NCI-H748 (cell line): ENCODE results near the gene KCNQ1OT1.

Experiments
- DNase-seq: peaks from one replicate; lab custom pipeline; 2025; ENCODE audit not compliant: unreplicated experiment; lab: John Stamatoyannopoulos, UW

The KCNQ1OT1 gene

DNA sequence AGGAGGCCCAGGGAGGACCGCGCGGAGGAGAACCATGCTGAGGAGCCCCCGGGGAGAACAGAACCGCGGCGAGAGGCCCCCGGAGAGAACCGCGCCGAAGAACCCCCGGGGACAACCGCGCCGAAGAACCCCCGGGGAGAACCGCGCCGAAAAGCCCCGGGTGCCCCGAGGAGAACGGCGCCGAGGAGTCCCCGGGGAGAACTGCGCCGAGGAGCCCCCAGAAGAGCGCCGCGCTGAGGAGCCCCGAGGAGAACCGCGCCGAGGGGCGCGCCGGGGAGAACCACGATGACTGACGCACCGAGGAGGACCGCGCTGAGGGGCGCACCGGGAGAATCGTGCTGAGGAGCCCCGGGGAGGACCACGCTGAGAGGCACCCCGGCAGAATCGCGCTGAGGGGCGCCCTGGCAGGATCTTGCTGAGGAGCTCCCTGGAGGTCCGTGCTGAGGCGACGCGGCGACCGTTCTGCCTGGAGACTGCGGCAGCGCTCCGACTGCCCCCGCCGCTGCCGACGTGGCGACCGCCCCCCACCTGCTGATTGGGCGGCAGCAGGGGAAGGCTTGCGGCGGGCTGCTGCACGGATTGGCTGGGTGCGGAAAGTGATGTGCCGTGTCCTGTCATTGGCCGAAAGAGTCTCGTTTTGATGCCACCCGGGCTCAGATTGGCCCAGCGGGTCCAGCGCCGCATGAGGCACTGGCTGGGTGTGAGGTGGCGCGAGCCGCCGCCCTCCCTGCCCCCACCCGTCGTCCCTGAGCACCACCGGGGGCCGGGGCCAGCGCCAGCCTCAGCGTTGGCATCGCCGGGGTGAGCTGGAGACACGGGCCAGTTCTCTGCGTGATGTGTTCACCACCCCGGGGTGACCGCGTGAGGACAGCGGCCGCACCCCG, at the start of gene KCNQ1OT1:
TSS of gene KCNQ1OT1 (minus strand) at position 464 of the 884 bp plus-strand sequence.
- DNase-seq, result peak; percentile 87

GRCh38 chr11:2748814-2749554, 49.2 kb upstream of the KCNQ1OT1 start:
- no peak for DNase-seq

GRCh38 chr11:2748061-2748813, 48.4 kb upstream of the KCNQ1OT1 start:
- no peak for DNase-seq

DNA sequence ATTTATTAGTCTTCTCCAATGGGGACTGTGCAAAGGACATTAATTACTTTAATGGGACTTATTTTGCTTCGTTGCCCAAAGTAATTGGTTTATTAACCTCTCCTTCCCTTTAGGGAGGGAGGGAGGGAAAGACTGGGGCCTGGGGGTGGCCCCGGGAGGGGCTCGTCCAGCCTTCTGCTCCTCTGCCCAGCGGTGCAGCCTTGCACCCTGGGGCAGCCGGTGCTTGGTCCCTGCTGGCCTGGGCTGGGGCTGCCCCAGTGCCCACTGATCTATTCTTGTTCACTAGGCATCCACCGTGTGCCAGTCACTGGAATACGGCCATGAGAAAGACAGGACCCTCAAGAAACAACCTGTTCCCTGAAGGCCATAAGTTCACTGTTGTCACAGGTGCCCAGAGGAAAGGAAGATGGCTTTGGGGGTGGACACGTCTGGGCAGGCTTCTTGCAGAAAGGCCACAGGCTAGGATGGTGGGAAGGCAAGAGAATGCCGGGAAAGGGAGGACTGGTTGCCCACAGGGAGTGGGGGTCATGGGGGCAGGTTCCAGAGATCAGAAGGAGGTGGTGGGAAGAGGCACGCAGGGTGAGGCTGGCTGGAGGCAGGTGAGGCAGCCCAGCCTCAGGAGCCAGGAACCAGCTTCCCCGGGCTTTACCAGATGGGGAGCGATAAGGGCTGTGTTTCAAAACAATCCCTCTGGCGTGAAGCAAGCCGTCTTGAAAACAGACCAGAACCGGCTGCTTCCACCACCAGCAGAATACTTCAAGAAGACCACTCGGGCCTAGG, 47.6 kb upstream of the KCNQ1OT1 start:
- DNase-seq, result no peak

DNA sequence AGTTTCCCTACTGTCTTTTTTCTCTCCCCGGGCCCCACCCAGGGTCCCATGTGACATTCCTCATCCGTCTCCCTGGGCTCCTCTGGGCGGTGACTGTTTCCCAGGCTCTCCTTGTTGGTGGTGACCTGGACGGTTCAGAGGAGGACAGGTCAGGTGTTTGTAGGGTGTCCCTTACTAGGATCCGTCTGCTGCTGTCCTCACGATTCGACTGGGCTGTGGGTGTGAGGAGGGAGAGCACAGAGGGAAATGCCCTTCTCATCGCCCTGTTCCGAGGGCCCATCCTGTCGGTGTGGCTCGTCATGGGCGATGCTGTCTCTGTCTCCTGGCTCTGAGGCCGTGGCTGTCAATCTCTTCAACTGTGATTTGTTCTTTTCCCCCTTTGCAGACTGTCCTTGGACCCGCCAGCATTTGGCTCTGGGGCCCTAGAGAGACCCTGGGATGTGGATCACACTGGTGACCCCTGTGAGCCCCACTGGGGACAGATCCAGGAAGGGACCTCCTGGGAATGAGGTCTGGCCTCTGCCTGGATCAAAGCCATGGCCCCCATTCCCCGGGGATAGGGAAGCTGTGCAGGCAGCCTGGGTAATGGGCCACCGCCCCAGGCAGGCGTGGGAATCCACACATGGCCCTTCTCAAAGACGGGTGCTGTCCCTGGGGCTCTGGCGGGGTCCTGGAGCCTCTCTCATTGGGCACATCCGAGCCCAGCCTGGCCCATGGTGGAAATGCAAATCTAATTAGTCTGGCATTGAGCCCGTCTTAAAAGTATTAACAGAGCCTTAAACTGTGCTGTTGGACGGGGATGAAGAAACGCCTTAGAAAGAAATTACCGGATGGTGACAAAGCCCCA, 46.8 kb upstream of the KCNQ1OT1 start:
- no peak for DNase-seq

GRCh38 chr11:2745511-2745910, 45.7 kb upstream of the KCNQ1OT1 start:
- no peak for DNase-seq

GRCh38 chr11:2744166-2744565, 44.4 kb upstream of the KCNQ1OT1 start:
- DNase-seq, result no peak

- DNase-seq, result no peak
Observed at GRCh38 chr11:2743427-2744110, 43.8 kb upstream of the KCNQ1OT1 start.

DNA sequence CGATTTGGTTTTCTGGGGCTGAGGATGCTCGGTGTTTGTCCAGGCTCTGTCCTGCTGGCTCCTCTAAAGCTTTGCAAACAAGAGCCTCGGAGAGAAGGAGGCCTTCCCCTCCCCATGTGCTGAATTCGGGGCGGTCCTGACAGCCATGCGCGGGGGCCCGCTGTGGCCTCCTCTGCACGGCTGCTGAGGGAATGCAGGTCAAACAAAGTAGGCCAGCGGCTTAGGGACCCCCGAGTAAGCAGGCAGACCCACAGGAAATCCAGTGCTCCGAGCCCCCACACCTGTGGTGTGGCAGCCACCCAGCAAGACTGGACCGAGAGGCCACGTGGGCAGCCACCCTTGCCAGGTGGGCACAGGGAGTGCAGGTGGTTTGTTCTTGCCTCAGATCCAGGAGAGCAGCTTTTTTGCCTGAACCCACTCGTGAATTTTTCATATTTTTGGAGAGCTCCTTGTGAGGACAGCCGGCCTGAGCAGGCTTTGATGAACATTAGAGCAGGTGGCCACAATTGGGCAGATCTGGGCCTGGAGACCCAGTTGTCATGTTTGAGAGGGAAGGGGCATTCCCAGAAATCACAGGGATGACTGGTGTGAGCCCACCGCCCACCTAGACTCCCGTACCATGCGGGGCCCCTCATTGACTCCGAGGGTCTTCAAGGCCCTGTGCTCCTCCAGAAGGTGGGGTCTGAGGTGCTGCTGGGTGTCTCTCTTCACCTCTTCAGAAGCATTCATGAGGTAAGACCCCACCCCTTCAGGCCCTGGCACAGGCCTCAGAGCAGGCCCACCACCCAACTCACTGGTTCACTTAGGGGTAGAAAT, 43.0 kb upstream of the KCNQ1OT1 start:
- DNase-seq, result no peak

GRCh38 chr11:2742201-2742600, 42.4 kb upstream of the KCNQ1OT1 start:
- no peak for DNase-seq

- no peak for DNase-seq
Observed at GRCh38 chr11:2741377-2742131, 41.8 kb upstream of the KCNQ1OT1 start.

DNA sequence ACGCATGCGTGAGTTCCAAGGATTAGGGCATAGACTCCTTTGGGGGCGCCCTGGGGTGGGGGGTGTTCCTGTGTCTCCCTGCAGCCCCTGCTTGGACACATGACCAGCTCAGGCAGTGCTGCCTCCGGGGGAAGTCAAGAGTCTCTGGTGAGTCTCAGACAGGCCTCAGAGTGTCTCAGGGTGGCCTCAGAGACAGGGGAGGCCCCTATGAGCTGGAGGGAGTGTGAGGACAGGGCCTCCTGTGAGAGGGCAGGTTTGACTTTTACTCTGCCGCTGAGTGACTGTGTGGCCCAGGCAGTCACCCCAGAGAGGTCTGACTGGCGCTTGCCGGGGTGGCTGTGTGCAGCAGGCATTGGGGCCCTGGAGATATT, 41.2 kb upstream of the KCNQ1OT1 start:
- DNase-seq, result no peak

- DNase-seq, result peak; percentile 19
Observed at GRCh38 chr11:2740275-2740940, 40.6 kb upstream of the KCNQ1OT1 start.

DNA sequence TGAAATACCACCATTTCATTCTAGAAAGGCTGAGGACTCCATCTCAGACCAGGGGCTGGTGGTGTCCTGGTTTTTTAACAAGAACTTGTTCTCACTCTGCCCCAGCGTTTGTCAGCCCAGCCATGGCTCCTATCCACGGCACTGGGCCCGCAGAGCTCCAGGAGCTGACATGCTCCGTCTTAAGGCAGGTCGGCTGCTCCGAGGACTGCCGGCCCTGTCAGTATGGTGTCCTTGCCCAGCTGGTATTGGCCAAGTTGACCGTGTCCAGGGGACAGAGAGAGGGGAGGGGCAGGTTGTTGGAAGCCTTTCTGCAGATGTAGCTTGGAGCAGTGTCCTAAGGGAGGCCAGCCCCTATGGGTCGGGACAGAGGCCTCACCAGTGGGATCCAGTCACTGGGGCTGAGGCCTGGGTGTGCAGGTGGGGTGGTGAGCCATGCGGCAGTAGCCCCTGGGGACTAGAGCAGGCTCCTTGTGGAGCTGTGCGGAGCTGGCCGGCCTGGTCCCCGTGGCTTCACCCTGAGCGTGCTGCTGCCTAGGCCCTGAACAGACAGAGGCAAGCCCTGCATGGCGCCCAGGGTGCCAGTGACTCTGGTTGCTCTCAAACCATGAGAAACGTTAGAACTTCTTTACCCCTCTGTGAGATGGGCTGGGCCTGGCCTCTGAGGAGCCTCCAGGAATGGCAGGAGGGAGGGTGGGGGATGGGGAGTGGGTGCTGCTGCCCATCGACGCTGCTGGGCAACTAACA, 39.9 kb upstream of the KCNQ1OT1 start:
- no peak for DNase-seq

DNA sequence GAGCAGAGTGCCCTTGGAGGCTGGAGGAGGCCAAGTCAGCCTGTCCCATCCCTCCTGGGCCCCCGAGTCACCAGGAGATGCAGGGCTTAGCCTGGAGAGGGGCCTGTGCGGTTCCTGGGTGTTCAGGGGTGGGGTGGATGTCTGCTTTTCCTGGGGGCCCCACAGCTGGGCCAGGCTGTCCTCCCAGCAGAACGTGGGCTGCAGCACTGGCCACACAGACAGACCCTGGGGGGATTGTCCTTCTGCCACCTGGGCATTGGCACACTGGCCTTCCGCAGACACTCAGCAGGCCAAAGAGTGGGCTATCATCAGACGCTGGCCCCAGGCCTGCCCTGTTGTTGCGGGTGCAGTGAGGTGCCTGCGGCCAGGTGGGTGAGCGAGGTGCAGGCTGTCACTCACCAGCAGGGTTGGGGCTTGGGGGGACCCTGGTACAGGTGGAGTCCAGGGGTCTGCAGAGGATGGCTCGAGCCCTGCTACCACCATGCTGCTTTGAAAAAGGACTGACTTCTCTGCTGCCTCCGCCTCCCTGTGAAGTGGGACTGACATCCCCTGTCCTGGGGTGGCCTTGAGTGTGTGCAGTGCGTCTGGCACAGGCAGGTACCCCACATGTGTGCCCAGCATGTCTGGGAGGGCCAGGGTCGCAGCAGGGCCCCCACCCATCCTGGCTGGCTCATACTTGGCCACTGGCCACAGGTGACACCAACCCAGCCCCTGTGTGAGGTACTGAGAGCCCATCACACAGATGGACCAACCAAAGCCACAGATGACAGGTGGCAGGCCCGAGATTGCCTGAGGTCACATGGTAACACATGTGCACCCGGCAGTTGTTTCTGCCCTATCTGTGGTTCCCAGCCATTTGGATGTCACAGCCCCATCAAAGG, 39.0 kb upstream of the KCNQ1OT1 start:
- DNase-seq, result no peak

DNA sequence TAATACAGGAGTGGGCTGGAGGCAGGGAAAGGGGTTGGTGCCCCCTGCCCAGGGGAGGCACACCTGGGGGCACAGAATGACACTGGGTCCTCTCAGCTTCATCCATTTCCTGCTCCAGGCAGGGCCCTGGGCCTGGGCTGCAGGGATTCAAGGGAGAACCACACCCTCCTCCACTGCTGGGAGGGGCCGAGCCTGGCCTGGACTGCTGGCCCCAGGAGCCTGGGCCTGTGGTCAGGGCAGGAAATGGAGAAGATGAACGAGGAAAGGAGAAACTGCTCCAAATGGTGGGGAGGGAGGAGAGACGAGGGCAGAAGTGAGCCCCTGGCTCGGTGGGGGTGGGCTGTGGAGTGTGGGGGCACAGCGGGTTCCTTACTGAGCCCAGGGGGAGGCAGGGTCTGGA, 38.1 kb upstream of the KCNQ1OT1 start:
- DNase-seq, result no peak
